ENCODE measurements around the gene B4GALNT4. TPM values are rescaled to one million over a fixed set of nuclear protein-coding genes. Genes with fewer than 3 reads are reported as not detected.
A peak's percentile ranks its signal among the peaks of the same experiment; 100 is the strongest.

Gene B4GALNT4
- total and polyA plus RNA-seq, 2 of the 13 experiments (the other 11 are each of a cell fraction or from before 2014, with no cell fraction given) = 30.5 to 50.1 TPM

DNA sequence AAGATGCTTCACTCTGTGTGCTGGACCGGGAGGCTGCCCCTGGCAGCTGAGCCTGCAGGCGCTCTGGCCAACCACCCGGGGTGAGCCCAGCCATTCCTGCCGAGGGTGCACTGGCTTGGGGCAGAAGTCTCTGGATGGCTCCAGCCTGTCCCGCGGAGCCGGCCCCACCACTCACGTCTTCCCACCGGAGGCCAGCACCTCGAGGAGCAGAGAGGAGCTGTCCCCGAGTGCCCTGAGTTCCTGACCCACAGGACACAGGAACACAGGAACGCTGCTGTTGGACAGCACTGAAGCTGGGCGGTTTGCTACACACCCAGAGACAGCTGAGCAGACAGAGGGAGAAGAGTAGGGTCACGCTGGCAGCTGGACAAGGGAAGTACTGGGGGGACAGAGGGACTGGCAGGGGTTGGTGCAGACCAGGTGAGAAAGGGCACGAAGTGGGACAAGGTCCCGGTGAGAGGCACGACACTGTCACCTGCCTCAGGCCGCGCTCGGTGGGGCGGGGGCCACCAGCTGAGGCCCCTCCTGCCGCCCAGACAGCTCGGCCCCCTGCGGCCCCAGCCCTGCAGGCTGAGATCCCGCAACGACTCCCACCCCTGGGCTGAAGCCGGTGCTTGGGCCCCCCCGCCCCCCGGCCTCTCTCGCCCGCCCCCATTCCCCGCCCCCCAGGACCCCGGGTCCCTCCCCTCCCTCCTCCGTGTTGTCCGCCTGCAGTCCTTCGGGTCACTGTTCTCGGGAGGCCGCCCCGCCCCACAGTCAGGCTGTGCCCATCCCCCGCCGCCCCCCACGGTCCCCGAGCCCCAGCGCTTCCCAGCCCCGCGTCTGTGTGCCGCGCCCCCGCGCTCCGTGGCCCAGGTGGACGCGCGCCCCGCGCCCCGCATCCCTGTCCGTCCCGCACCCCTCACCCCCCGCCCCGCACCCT is 624 bp upstream of the B4GALNT4 start (continued):
- TF ChIP-seq, protein P1, sequence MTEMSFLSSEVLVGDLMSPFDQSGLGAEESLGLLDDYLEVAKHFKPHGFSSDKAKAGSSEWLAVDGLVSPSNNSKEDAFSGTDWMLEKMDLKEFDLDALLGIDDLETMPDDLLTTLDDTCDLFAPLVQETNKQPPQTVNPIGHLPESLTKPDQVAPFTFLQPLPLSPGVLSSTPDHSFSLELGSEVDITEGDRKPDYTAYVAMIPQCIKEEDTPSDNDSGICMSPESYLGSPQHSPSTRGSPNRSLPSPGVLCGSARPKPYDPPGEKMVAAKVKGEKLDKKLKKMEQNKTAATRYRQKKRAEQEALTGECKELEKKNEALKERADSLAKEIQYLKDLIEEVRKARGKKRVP (CRISPR knock-in tag; IDR thresholded peaks at IDR 0.05) = no peak
- TF ChIP-seq, protein P2, sequence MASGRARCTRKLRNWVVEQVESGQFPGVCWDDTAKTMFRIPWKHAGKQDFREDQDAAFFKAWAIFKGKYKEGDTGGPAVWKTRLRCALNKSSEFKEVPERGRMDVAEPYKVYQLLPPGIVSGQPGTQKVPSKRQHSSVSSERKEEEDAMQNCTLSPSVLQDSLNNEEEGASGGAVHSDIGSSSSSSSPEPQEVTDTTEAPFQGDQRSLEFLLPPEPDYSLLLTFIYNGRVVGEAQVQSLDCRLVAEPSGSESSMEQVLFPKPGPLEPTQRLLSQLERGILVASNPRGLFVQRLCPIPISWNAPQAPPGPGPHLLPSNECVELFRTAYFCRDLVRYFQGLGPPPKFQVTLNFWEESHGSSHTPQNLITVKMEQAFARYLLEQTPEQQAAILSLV (CRISPR knock-in tag; IDR thresholded peaks at IDR 0.05; ENCODE audit: borderline replicate concordance) = no peak
- TF ChIP-seq SIN3A (IDR thresholded peaks at IDR 0.05; ENCODE audit: borderline replicate concordance, low read depth, low read length) (peak; percentile 42; the same call in 1 of the 2 replicates), MAF1 (CRISPR knock-in tag; IDR thresholded peaks at IDR 0.05; ENCODE audit: borderline replicate concordance) (0 out of 2 replicates have a peak, but pooled peaks have one; percentile 41), SAFB2 (CRISPR knock-in tag; IDR thresholded peaks at IDR 0.05; ENCODE audit: borderline replicate concordance, low read depth) (no peak), NRL (CRISPR knock-in tag; IDR thresholded peaks at IDR 0.05; ENCODE audit: borderline replicate concordance) (0 out of 2 replicates have a peak, but pooled peaks have one; percentile 44), ZNF292 (CRISPR knock-in tag; IDR thresholded peaks at IDR 0.05; ENCODE audit: borderline replicate concordance, low read depth) (peak; percentile 64; the same call in 1 of the 2 replicates), ZNF800 (CRISPR knock-in tag; IDR thresholded peaks at IDR 0.05) (peak; percentile 43; the same call in 1 of the 2 replicates), PATZ1 (CRISPR knock-in tag; IDR thresholded peaks at IDR 0.05) (peak; percentile 85), SAP130 (CRISPR knock-in tag; IDR thresholded peaks at IDR 0.05; ENCODE audit: low read depth) (0 out of 2 replicates have a peak, but pooled peaks have one; percentile 30), HOXA3 (CRISPR knock-in tag; IDR thresholded peaks at IDR 0.05) (0 out of 2 replicates have a peak, but pooled peaks have one; percentile 17), REST (IDR thresholded peaks at IDR 0.05; ENCODE audit: borderline replicate concordance in 1 of 2, low read depth in 1 of 2, low read length in 2 of 2) (peak in 1 of 2 experiments; percentile 69; a peak in 2 of 4 replicates)
- TF ChIP-seq, protein P3, sequence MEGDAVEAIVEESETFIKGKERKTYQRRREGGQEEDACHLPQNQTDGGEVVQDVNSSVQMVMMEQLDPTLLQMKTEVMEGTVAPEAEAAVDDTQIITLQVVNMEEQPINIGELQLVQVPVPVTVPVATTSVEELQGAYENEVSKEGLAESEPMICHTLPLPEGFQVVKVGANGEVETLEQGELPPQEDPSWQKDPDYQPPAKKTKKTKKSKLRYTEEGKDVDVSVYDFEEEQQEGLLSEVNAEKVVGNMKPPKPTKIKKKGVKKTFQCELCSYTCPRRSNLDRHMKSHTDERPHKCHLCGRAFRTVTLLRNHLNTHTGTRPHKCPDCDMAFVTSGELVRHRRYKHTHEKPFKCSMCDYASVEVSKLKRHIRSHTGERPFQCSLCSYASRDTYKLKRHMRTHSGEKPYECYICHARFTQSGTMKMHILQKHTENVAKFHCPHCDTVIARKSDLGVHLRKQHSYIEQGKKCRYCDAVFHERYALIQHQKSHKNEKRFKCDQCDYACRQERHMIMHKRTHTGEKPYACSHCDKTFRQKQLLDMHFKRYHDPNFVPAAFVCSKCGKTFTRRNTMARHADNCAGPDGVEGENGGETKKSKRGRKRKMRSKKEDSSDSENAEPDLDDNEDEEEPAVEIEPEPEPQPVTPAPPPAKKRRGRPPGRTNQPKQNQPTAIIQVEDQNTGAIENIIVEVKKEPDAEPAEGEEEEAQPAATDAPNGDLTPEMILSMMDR (CRISPR knock-in tag; IDR thresholded peaks at IDR 0.05) = peak; percentile 10; the same call in 1 of the 2 replicates
